DOHH2 (cell line): ENCODE results near the gene KCNK5.

Source experiments
- H3F3A ChIP-seq: fragments of 200-600 bp; sonication (generic), shearing (Covaris generic); 2 replicates; pipeline ENCODE4 v1.6.0; 2016; ENCODE audit warnings: antibody characterized with exemption, mild to moderate bottlenecking; ENCODE audit not compliant: control insufficient read depth, insufficient read depth
- H3K27ac ChIP-seq: fragments of 200-600 bp; sonication (generic); 2 replicates; pipeline ENCODE4 v1.5.1; 2014; ENCODE audit warnings: low read depth, mild to moderate bottlenecking, low read length, moderate library complexity
- H3K27me3 ChIP-seq: fragments of 200-600 bp; sonication (generic); 2 replicates; pipeline ENCODE4 v1.6.1; 2014; ENCODE audit warnings: mild to moderate bottlenecking, low read length, mixed read lengths; ENCODE audit not compliant: control insufficient read depth
- H3K36me3 ChIP-seq: fragments of 200-600 bp; sonication (generic); 2 replicates; pipeline ENCODE4 v1.6.1; 2014; ENCODE audit warnings: mild to moderate bottlenecking, low read length, moderate library complexity, mixed read lengths; ENCODE audit not compliant: control insufficient read depth
- H3K4me1 ChIP-seq: fragments of 200-600 bp; sonication (generic); 2 replicates; pipeline ENCODE4 v1.6.1; 2014; ENCODE audit warnings: mild to moderate bottlenecking, low read length, mixed read lengths; ENCODE audit not compliant: control insufficient read depth
- H3K4me2 ChIP-seq: fragments of 200-600 bp; sonication (generic); 2 replicates; pipeline ENCODE4 v1.6.0; 2014; ENCODE audit warnings: mild to moderate bottlenecking, low read length, moderate library complexity
- H3K4me3 ChIP-seq: fragments of 200-600 bp; sonication (generic); 2 replicates; pipeline ENCODE4 v1.5.1; 2014; ENCODE audit warnings: mild to moderate bottlenecking, low read length, mixed read lengths
- H3K79me2 ChIP-seq: fragments of 200-600 bp; sonication (generic); 2 replicates; pipeline ENCODE4 v1.6.1; 2014; ENCODE audit warnings: mild to moderate bottlenecking, low read length, mixed read lengths; ENCODE audit not compliant: control insufficient read depth
- H3K9me2 ChIP-seq: fragments of 200-600 bp; sonication (generic); replicated peaks from 2 replicates; pipeline ENCODE4 v1.6.1; 2014; ENCODE audit warnings: mild to moderate bottlenecking, low read length, mixed read lengths; ENCODE audit not compliant: control insufficient read depth
- H3K9me3 ChIP-seq: fragments of 200-600 bp; sonication (generic); 2 replicates; pipeline ENCODE4 v1.6.1; 2014; ENCODE audit warnings: antibody characterized with exemption, low read length, mixed read lengths; ENCODE audit not compliant: control insufficient read depth, insufficient read depth
- H4K20me1 ChIP-seq: fragments of 200-600 bp; sonication (generic); 2 replicates; pipeline ENCODE4 v1.6.0; 2014; ENCODE audit warnings: low read depth, mild to moderate bottlenecking, antibody characterized with exemption, low read length, moderate library complexity; ENCODE audit not compliant: control insufficient read depth, insufficient read depth
- CTCF ChIP-seq: fragments of 200-600 bp; sonication (generic); IDR thresholded peaks from one replicate; pipeline ENCODE4 v1.5.1; 2014; ENCODE audit warnings: antibody characterized with exemption, mild to moderate bottlenecking, low read depth, low read length; ENCODE audit not compliant: poor library complexity, severe bottlenecking
- EZH2phosphoT487 ChIP-seq: fragments of 200-600 bp; sonication (generic); IDR thresholded peaks from 2 replicates; pipeline ENCODE4 v1.6.1; 2017; ENCODE audit warnings: borderline replicate concordance, mild to moderate bottlenecking, antibody characterized with exemption, low read length, moderate library complexity, mixed read lengths

KCNK5 gene

DNA sequence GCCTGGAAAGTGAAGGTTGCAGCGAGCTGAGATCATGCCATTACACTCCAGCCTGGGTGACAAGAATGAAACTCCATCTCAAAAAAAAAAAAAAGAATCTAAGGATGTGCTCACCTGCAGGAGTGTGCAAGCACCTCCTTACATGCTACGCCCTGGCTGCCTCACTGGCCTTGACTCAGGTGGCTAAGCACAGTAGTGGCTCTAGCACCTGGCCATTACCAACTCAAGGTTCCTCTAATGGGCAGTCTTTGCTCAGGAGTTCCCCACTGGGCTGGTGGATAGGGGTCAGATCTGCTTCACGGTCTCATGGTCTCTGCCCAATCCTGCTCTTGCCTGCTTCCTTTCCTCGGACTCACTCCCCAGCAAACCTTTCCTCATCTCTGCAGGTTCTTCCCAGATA is 45.2 kb upstream of the KCNK5 start:
- H3F3A ChIP-seq: no peaks in the 10 kb centered on the region
- H3K36me3 ChIP-seq: no peaks in the 10 kb centered on the region
- no peaks in the 10 kb centered on the region for H3K79me2 ChIP-seq
- no peaks in the 10 kb centered on the region for H3K9me3 ChIP-seq
- TF ChIP-seq CTCF: no peak
- TF ChIP-seq EZH2phosphoT487: no peak
- no peaks in the 10 kb centered on the region for H3K9me2 ChIP-seq
- H3K4me2 ChIP-seq: no peak overlapping the region
- H4K20me1 ChIP-seq: no peaks in the 10 kb centered on the region
- no peak overlapping the region for H3K4me3 ChIP-seq
- no peak overlapping the region for H3K27ac ChIP-seq
- H3K4me1 ChIP-seq: no peaks in the 10 kb centered on the region
- no peaks in the 10 kb centered on the region for H3K27me3 ChIP-seq

DNA sequence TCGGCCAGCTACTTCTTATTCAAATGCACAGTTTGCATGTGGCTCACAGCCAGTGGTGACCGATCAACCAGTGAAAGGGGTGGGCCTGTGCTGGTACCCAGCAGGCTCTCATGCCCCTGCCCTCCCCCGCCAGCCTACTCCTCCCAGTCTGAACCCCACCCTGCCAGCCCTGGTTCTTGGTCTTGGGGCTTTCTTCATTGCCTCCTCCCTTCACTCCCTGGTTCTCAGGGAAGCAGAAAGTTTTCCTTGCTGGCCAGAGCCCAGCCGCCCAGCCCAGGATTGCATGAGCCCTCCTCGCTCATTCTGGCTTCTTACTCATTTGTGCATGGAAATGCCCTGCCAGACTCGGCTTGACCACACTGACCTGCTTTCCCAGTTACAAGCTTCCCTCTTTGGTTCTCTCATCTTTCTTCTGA is 44.1 kb upstream of the KCNK5 start:
- Histone ChIP-seq H3K27ac (no peak overlapping the region), H4K20me1 (no peaks in the 10 kb centered on the region), H3K36me3 (no peaks in the 10 kb centered on the region), H3K27me3 (no peaks in the 10 kb centered on the region), H3F3A (no peaks in the 10 kb centered on the region), H3K4me1 (no peaks in the 10 kb centered on the region), H3K9me3 (no peaks in the 10 kb centered on the region), H3K4me2 (no peak overlapping the region), H3K9me2 (no peaks in the 10 kb centered on the region), H3K79me2 (no peaks in the 10 kb centered on the region), H3K4me3 (no peak overlapping the region)
- TF ChIP-seq CTCF (no peak), EZH2phosphoT487 (no peak)

DNA sequence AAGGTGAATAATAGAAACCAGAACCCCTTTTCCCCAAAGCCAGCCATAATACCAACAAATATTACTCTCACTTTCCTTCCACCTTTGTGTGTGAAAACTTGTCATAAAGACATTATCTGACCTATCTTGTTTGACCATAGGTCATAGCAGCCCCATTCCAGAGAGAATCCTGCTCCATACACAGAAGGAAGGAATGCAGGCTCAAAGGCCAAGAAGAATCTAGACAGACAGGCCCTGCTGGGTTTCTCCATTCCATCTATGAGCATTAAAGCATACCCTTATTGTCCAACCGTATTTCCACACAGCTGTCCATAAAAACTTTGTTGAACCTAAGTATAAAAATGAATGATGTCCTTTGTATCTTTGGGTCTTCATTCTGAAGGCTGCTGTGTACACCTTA is 40.7 kb upstream of the KCNK5 start:
- no peak for TF ChIP-seq CTCF
- no peak for TF ChIP-seq EZH2phosphoT487

DNA sequence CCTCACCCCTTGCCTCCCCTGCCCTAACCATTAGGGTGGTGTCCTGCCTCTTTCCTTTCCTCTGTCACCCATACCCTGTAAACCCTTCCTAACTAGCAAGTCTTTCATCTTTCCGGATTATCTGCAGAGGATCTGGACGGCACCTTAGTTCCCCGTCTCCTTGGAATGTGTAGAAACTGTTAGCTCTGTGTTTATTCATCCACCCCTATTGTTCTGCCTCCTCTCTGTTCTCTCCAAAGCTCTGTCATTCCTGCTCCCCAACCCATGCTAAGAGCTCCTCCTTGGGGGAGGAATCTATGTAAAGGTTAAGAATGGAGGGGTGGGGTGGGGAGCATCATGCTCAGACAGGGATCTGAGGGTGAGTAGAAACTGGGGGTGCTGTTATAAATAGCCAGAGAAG is 39.4 kb upstream of the KCNK5 start:
- H3K36me3 ChIP-seq: no peaks in the 10 kb centered on the region
- H3K27ac ChIP-seq: no peak overlapping the region
- no peaks in the 10 kb centered on the region for H3K4me1 ChIP-seq
- H3K79me2 ChIP-seq: no peaks in the 10 kb centered on the region
- no peak for TF ChIP-seq CTCF
- no peak for TF ChIP-seq EZH2phosphoT487
- no peaks in the 10 kb centered on the region for H3K9me2 ChIP-seq
- no peaks in the 10 kb centered on the region for H4K20me1 ChIP-seq
- H3K4me3 ChIP-seq: no peak overlapping the region
- H3F3A ChIP-seq: no peaks in the 10 kb centered on the region
- H3K27me3 ChIP-seq: no peaks in the 10 kb centered on the region
- no peaks in the 10 kb centered on the region for H3K9me3 ChIP-seq
- H3K4me2 ChIP-seq: no peak overlapping the region

More for the DNA sequence above, 40.7 kb upstream of the KCNK5 start:
- H3K4me1 ChIP-seq: no peaks in the 10 kb centered on the region
- H3K9me2 ChIP-seq: no peaks in the 10 kb centered on the region
- no peaks in the 10 kb centered on the region for H3K9me3 ChIP-seq
- H3K79me2 ChIP-seq: no peaks in the 10 kb centered on the region
- H3K4me3 ChIP-seq: no peak overlapping the region
- H3K27me3 ChIP-seq: no peaks in the 10 kb centered on the region
- no peaks in the 10 kb centered on the region for H3K36me3 ChIP-seq
- H3K4me2 ChIP-seq: no peak overlapping the region
- H3K27ac ChIP-seq: no peak overlapping the region
- no peaks in the 10 kb centered on the region for H4K20me1 ChIP-seq
- no peaks in the 10 kb centered on the region for H3F3A ChIP-seq
